ENCODE measurements around the gene P3R3URF. TPM values are rescaled to one million over a fixed set of nuclear protein-coding genes. Genes with fewer than 3 reads are reported as not detected.

The P3R3URF gene
- total and polyA plus RNA-seq, 9 of the 15 experiments (the other 6 are each of a cell fraction or from before 2014, with no cell fraction given): not detected

GRCh38 chr1:46132529-46133180, 43.6 kb downstream of the P3R3URF start, which contains the start of gene PIK3R3 (continued):
- no peak for TF ChIP-seq NCOA6 (IDR thresholded peaks at IDR 0.05)
- no peak for TF ChIP-seq NFATC3 (IDR thresholded peaks at IDR 0.05)
- no peak for TF ChIP-seq KAT2B (IDR thresholded peaks at IDR 0.05; ENCODE audit: low read depth, low read length)
- TF ChIP-seq ZBTB9 (CRISPR knock-in tag; IDR thresholded peaks at IDR 0.05): peak; percentile 63; the same call in 1 of the 2 replicates
- peak; percentile 85 for TF ChIP-seq ZEB2 (IDR thresholded peaks at IDR 0.05)
- TF ChIP-seq TCF15 (CRISPR knock-in tag; IDR thresholded peaks at IDR 0.05): no peak
- TF ChIP-seq THRB (CRISPR knock-in tag; conservative IDR thresholded peaks at IDR 0.05): 0 out of 2 replicates have a peak, but pooled peaks have one; percentile 42
- no peak for TF ChIP-seq JUNB (CRISPR knock-in tag; conservative IDR thresholded peaks at IDR 0.05)
- peak; percentile 90 for TF ChIP-seq ZNF12 (CRISPR knock-in tag; IDR thresholded peaks at IDR 0.05)
- no peak for TF ChIP-seq ZNF212 (CRISPR knock-in tag; IDR thresholded peaks at IDR 0.05)
- no peak for TF ChIP-seq CLOCK (CRISPR knock-in tag; IDR thresholded peaks at IDR 0.05; ENCODE audit: borderline replicate concordance)
- TF ChIP-seq HNRNPLL (IDR thresholded peaks at IDR 0.05; ENCODE audit: low read depth, low read length, poor library complexity, severe bottlenecking): peak; percentile 89
- TF ChIP-seq ZNF175 (CRISPR knock-in tag; IDR thresholded peaks at IDR 0.05; ENCODE audit: low read depth): no peak
- TF ChIP-seq POLR2A (conservative IDR thresholded peaks at IDR 0.05): peak; percentile 94
- TF ChIP-seq E2F1 (CRISPR knock-in tag; IDR thresholded peaks at IDR 0.05): peak; percentile 93
- no peak for TF ChIP-seq ZNF699 (CRISPR knock-in tag; IDR thresholded peaks at IDR 0.05; ENCODE audit: insufficient replicate concordance)
- TF ChIP-seq PREB (CRISPR knock-in tag; IDR thresholded peaks at IDR 0.05): no peak; the same call in 1 of the 2 replicates
- peak; percentile 95 for TF ChIP-seq ASH1L (IDR thresholded peaks at IDR 0.05; ENCODE audit: borderline replicate concordance, low read depth, partially characterized antibody)
- peak; percentile 97 for TF ChIP-seq TBP (optimal IDR thresholded peaks at IDR 0.05; ENCODE audit: low read depth, low read length)
- peak; percentile 98 for TF ChIP-seq BHLHE40 (IDR thresholded peaks at IDR 0.05; ENCODE audit: low read length)
- peak; percentile 58; the same call in 1 of the 2 replicates for TF ChIP-seq HNRNPL (IDR thresholded peaks at IDR 0.05; ENCODE audit: low read depth, low read length)
